Activated CD8-positive, alpha-beta memory T cell treated with anti-CD3 and anti-CD28 coated beads, Interleukin-2, amount 10 ng/mL, durations not matched to agents 7 days and 5 days (primary cell): ENCODE data around the gene TMEM161B. TPM values are rescaled to one million over a fixed set of nuclear protein-coding genes. Genes with fewer than 3 reads are reported as not detected.

ENCODE experiments used
- ATAC-seq: fragments of 150-1000 bp; cut with Tn5 transposase; one replicate; pipeline ENCODE4 v1.10.0; 2021; ENCODE audit warnings: moderate library complexity
- CTCF ChIA-PET: fragments of 350-600 bp; sonication (Branson Sonifier 250); formaldehyde crosslinking; loops from one replicate; lab custom pipeline; 2021; ENCODE audit warnings: antibody characterized with exemption; lab: Charles Lee
- DNase-seq: peaks from one replicate; pipeline ENCODE4 v3.0.0-alpha.2; 2020
- H3K27ac Mint-ChIP-seq: one replicate; pipeline ENCODE4 v1.8.0; 2021; ENCODE audit warnings: mild to moderate bottlenecking, mixed read lengths
- H3K27me3 Mint-ChIP-seq: one replicate; pipeline ENCODE4 v1.8.0; 2021; ENCODE audit warnings: mixed read lengths
- H3K36me3 Mint-ChIP-seq: one replicate; pipeline ENCODE4 v1.8.0; 2021; ENCODE audit warnings: mild to moderate bottlenecking, mixed read lengths
- H3K4me1 Mint-ChIP-seq: one replicate; pipeline ENCODE4 v1.8.0; 2021; ENCODE audit warnings: mixed read lengths
- H3K4me3 Mint-ChIP-seq: one replicate; pipeline ENCODE4 v1.8.0; 2021; ENCODE audit warnings: mild to moderate bottlenecking, moderate library complexity, mixed read lengths
- H3K9me3 Mint-ChIP-seq: one replicate; pipeline ENCODE4 v1.8.0; 2022; ENCODE audit warnings: low read depth, mixed read lengths
- total RNA-seq, 2 experiments: library from RNA; stranded (reverse); gene quantifications; one replicate each; pipeline ENCODE4 v1.2.3, GENCODE V29; 2021

TMEM161B gene
- 10 to 100 TPM; 24.3 to 28.0 TPM for total RNA-seq

- Mint-ChIP-seq H3K27ac (peak within 1 kb of the TSS; percentile 99), H3K27me3 (no peaks in the 10 kb centered on the region), H3K36me3 (peaks cover 58% of the 10 kb centered on the region), H3K4me3 (peak within 1 kb of the TSS; percentile 97), H3K9me3 (no peaks in the 10 kb centered on the region), H3K4me1 (peaks cover 51% of the 10 kb centered on the region)
- DNase-seq = peak; percentile 97
- CTCF ChIA-PET = no interaction called here
- peak; percentile 98 for ATAC-seq
Observed at GRCh38 chr5:88268385-88269184, at the start of gene TMEM161B. TMEM161B (minus strand) TSS chr5:88268845; CDS start chr5:88268723, 122 bp downstream.

- CTCF ChIA-PET = no interaction called here
- H3K4me1 Mint-ChIP-seq = no peaks in the 10 kb centered on the region
- H3K27me3 Mint-ChIP-seq = peaks cover 2% of the 10 kb centered on the region
- no peak overlapping the region for H3K4me3 Mint-ChIP-seq
- DNase-seq (no peak), ATAC-seq (no peak)
- no peaks in the 10 kb centered on the region for H3K9me3 Mint-ChIP-seq
- H3K36me3 Mint-ChIP-seq = no peaks in the 10 kb centered on the region
- H3K27ac Mint-ChIP-seq = no peak overlapping the region
Observed at GRCh38 chr5:88304356-88304755, 35.7 kb upstream of the TMEM161B start.

- no peak for DNase-seq
- peaks cover 2% of the 10 kb centered on the region for H3K36me3 Mint-ChIP-seq
- CTCF ChIA-PET = no interaction called here
- no peak overlapping the region for H3K27ac Mint-ChIP-seq
- no peaks in the 10 kb centered on the region for H3K27me3 Mint-ChIP-seq
- peaks cover 2% of the 10 kb centered on the region for H3K9me3 Mint-ChIP-seq
- H3K4me1 Mint-ChIP-seq = no peaks in the 10 kb centered on the region
- no peak for ATAC-seq
- H3K4me3 Mint-ChIP-seq = no peak overlapping the region
Observed at GRCh38 chr5:88298425-88298824, 29.8 kb upstream of the TMEM161B start.

GRCh38 chr5:88290801-88291200 lies 22.2 kb upstream of the TMEM161B start:
- DNase-seq (no peak), ATAC-seq (no peak)
- Mint-ChIP-seq H3K27me3 (no peaks in the 10 kb centered on the region), H3K27ac (no peak overlapping the region), H3K36me3 (peaks cover 11% of the 10 kb centered on the region), H3K9me3 (peaks cover 2% of the 10 kb centered on the region), H3K4me3 (no peak overlapping the region), H3K4me1 (no peaks in the 10 kb centered on the region)
- CTCF ChIA-PET = no interaction called here

GRCh38 chr5:88288528-88289197 lies 20.0 kb upstream of the TMEM161B start:
- Mint-ChIP-seq H3K36me3 (peaks cover 11% of the 10 kb centered on the region), H3K4me3 (no peak overlapping the region), H3K9me3 (no peaks in the 10 kb centered on the region), H3K4me1 (no peaks in the 10 kb centered on the region), H3K27me3 (no peaks in the 10 kb centered on the region), H3K27ac (no peak overlapping the region)
- ATAC-seq (no peak), DNase-seq (no peak)
- CTCF ChIA-PET = no interaction called here

- peaks cover 14% of the 10 kb centered on the region for H3K36me3 Mint-ChIP-seq
Observed at GRCh38 chr5:88287846-88288527, 19.3 kb upstream of the TMEM161B start.

GRCh38 chr5:88287302-88287701 lies 18.7 kb upstream of the TMEM161B start:
- no peaks in the 10 kb centered on the region for H3K9me3 Mint-ChIP-seq
- H3K27me3 Mint-ChIP-seq = no peaks in the 10 kb centered on the region
- H3K36me3 Mint-ChIP-seq = peaks cover 18% of the 10 kb centered on the region
- DNase-seq = no peak
- H3K4me1 Mint-ChIP-seq = no peaks in the 10 kb centered on the region
- no peak for ATAC-seq
- H3K27ac Mint-ChIP-seq = no peak overlapping the region
- H3K4me3 Mint-ChIP-seq = no peak overlapping the region
- CTCF ChIA-PET = no interaction called here

More at GRCh38 chr5:88287846-88288527, 19.3 kb upstream of the TMEM161B start:
- no peak for ATAC-seq
- H3K4me3 Mint-ChIP-seq = no peak overlapping the region
- H3K4me1 Mint-ChIP-seq = no peaks in the 10 kb centered on the region
- CTCF ChIA-PET = no interaction called here
- DNase-seq = no peak
- H3K27ac Mint-ChIP-seq = no peak overlapping the region
- no peaks in the 10 kb centered on the region for H3K9me3 Mint-ChIP-seq
- no peaks in the 10 kb centered on the region for H3K27me3 Mint-ChIP-seq

GRCh38 chr5:88283690-88284089 lies 15.0 kb upstream of the TMEM161B start:
- DNase-seq = no peak
- no peaks in the 10 kb centered on the region for H3K9me3 Mint-ChIP-seq
- no peak overlapping the region for H3K4me3 Mint-ChIP-seq
- no peaks in the 10 kb centered on the region for H3K27me3 Mint-ChIP-seq
- H3K36me3 Mint-ChIP-seq = peaks cover 18% of the 10 kb centered on the region
- no peak for ATAC-seq
- CTCF ChIA-PET = no interaction called here
- no peak overlapping the region for H3K27ac Mint-ChIP-seq
- no peaks in the 10 kb centered on the region for H3K4me1 Mint-ChIP-seq

GRCh38 chr5:88281322-88281721 lies 12.7 kb upstream of the TMEM161B start:
- no peak overlapping the region for H3K27ac Mint-ChIP-seq
- no peaks in the 10 kb centered on the region for H3K9me3 Mint-ChIP-seq
- H3K27me3 Mint-ChIP-seq = no peaks in the 10 kb centered on the region
- CTCF ChIA-PET = no interaction called here
- ATAC-seq = no peak
- no peak for DNase-seq
- peaks cover 27% of the 10 kb centered on the region for H3K36me3 Mint-ChIP-seq
- no peaks in the 10 kb centered on the region for H3K4me1 Mint-ChIP-seq
- H3K4me3 Mint-ChIP-seq = no peak overlapping the region

GRCh38 chr5:88279584-88279983 lies 10.9 kb upstream of the TMEM161B start:
- CTCF ChIA-PET = no interaction called here
- peaks cover 42% of the 10 kb centered on the region for H3K36me3 Mint-ChIP-seq

GRCh38 chr5:88276378-88276777 lies 7.7 kb upstream of the TMEM161B start:
- CTCF ChIA-PET = no interaction called here

More at GRCh38 chr5:88279584-88279983, 10.9 kb upstream of the TMEM161B start:
- H3K27me3 Mint-ChIP-seq = no peaks in the 10 kb centered on the region
- H3K9me3 Mint-ChIP-seq = no peaks in the 10 kb centered on the region
- H3K27ac Mint-ChIP-seq = no peak overlapping the region
- no peak for ATAC-seq
- DNase-seq = no peak
- H3K4me3 Mint-ChIP-seq = no peak overlapping the region
- peaks cover 5% of the 10 kb centered on the region for H3K4me1 Mint-ChIP-seq

GRCh38 chr5:88275581-88275980 lies 6.9 kb upstream of the TMEM161B start:
- H3K4me3 Mint-ChIP-seq = no peak overlapping the region
- H3K9me3 Mint-ChIP-seq = no peaks in the 10 kb centered on the region
- ATAC-seq = no peak
- peaks cover 25% of the 10 kb centered on the region for H3K4me1 Mint-ChIP-seq
- H3K36me3 Mint-ChIP-seq = peaks cover 55% of the 10 kb centered on the region
- no peaks in the 10 kb centered on the region for H3K27me3 Mint-ChIP-seq
- no peak overlapping the region for H3K27ac Mint-ChIP-seq
- DNase-seq = no peak
- CTCF ChIA-PET = no interaction called here

More at GRCh38 chr5:88276378-88276777, 7.7 kb upstream of the TMEM161B start:
- peaks cover 18% of the 10 kb centered on the region for H3K4me1 Mint-ChIP-seq
- no peak for DNase-seq
- H3K27me3 Mint-ChIP-seq = no peaks in the 10 kb centered on the region
- no peaks in the 10 kb centered on the region for H3K9me3 Mint-ChIP-seq
- no peak overlapping the region for H3K27ac Mint-ChIP-seq
- no peak for ATAC-seq
- H3K4me3 Mint-ChIP-seq = no peak overlapping the region
- peaks cover 49% of the 10 kb centered on the region for H3K36me3 Mint-ChIP-seq

- H3K4me1 Mint-ChIP-seq = peaks cover 51% of the 10 kb centered on the region
- peak overlapping the region; percentile 97 for H3K4me3 Mint-ChIP-seq
- no peaks in the 10 kb centered on the region for H3K9me3 Mint-ChIP-seq
- DNase-seq = no peak
- peak overlapping the region; percentile 99 for H3K27ac Mint-ChIP-seq
- H3K36me3 Mint-ChIP-seq = peaks cover 55% of the 10 kb centered on the region
- CTCF ChIA-PET = no interaction called here
- H3K27me3 Mint-ChIP-seq = no peaks in the 10 kb centered on the region
- ATAC-seq = peak; percentile 2
Observed at GRCh38 chr5:88269222-88269771, 652 bp upstream of the TMEM161B start.
